OCI-LY3 (cell line): ENCODE measurements around the gene NAA60.

ENCODE experiments used
- EZH2phosphoT487 ChIP-seq: fragments of 200-600 bp; shearing (Covaris generic); IDR thresholded peaks from 2 replicates; pipeline ENCODE4 v1.6.1; 2018; ENCODE audit warnings: antibody characterized with exemption, mixed run types, low read depth
- TF ChIP-seq, protein P1 (sequence below): fragments of 200-600, 300-600 bp; sonication (generic); IDR thresholded peaks from 2 replicates; pipeline ENCODE4 v1.5.1; 2014; ENCODE audit warnings: antibody characterized with exemption, low read length, low read depth

DNA sequence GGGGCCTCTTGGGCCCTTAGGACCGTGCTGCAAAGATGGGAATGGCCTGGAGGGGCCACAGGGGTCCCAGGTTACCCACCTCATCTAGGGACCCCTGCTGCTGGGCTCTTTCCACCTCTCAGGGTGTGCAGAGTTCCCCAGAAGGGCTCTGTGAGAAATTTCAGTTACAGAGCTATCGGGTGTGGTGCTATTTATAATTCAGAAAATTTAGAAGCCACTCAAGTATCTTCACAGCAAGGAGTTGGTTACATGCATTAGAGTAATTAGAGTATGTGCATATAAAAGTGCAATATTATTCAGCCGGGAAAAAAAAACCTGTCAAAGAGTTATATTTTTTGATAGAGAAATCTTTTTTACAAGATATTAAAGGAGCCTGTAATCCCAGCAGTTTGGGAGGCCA lies 32.9 kb downstream of the NAA60 start:
- TF ChIP-seq, protein P1, sequence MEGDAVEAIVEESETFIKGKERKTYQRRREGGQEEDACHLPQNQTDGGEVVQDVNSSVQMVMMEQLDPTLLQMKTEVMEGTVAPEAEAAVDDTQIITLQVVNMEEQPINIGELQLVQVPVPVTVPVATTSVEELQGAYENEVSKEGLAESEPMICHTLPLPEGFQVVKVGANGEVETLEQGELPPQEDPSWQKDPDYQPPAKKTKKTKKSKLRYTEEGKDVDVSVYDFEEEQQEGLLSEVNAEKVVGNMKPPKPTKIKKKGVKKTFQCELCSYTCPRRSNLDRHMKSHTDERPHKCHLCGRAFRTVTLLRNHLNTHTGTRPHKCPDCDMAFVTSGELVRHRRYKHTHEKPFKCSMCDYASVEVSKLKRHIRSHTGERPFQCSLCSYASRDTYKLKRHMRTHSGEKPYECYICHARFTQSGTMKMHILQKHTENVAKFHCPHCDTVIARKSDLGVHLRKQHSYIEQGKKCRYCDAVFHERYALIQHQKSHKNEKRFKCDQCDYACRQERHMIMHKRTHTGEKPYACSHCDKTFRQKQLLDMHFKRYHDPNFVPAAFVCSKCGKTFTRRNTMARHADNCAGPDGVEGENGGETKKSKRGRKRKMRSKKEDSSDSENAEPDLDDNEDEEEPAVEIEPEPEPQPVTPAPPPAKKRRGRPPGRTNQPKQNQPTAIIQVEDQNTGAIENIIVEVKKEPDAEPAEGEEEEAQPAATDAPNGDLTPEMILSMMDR, result no peak
- TF ChIP-seq EZH2phosphoT487, result no peak
